Measurements from ENCODE around the gene IL17RA. TPM values are rescaled to one million over a fixed set of nuclear protein-coding genes. Genes with fewer than 3 reads are reported as not detected.
A peak's percentile ranks its signal among the peaks of the same experiment; 100 is the strongest.
"Not testable (repeated sequence)": the region's sequence is repeated elsewhere in the genome, so short reads cannot be mapped to it uniquely, and the experiment has no call there.

IL17RA gene
- total and polyA plus RNA-seq, 8 donors, result 3.2 to 19.1 (median 8.7) TPM

- DNase-seq, result no peak
- WGBS, 5 donors, result 86 to 98% (median 92%) methylated on average over 5 to 8 of the region's 8 CpGs
- Histone ChIP-seq H3K9me3 (no peaks in the 10 kb centered on the region), H3K4me1 (peaks cover 0 to 5% (median 5%) of the 10 kb centered on the region in 4 donors), H3K4me3 (no peak overlapping the region), H3K27me3 (no peaks in the 10 kb centered on the region), H3K27ac (no peak overlapping the region), H3K36me3 (peaks cover 13 to 82% (median 74%) of the 10 kb centered on the region in 4 donors)
- TF ChIP-seq EP300 (IDR thresholded peaks at IDR 0.05) (no peak), POLR2A (IDR thresholded peaks at IDR 0.05) (no peak), POLR2AphosphoS5 (IDR thresholded peaks at IDR 0.05) (no peak)
- TF ChIP-seq, protein P1, sequence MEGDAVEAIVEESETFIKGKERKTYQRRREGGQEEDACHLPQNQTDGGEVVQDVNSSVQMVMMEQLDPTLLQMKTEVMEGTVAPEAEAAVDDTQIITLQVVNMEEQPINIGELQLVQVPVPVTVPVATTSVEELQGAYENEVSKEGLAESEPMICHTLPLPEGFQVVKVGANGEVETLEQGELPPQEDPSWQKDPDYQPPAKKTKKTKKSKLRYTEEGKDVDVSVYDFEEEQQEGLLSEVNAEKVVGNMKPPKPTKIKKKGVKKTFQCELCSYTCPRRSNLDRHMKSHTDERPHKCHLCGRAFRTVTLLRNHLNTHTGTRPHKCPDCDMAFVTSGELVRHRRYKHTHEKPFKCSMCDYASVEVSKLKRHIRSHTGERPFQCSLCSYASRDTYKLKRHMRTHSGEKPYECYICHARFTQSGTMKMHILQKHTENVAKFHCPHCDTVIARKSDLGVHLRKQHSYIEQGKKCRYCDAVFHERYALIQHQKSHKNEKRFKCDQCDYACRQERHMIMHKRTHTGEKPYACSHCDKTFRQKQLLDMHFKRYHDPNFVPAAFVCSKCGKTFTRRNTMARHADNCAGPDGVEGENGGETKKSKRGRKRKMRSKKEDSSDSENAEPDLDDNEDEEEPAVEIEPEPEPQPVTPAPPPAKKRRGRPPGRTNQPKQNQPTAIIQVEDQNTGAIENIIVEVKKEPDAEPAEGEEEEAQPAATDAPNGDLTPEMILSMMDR (IDR thresholded peaks at IDR 0.05), result no peak
- intact Hi-C loops (cut with DNase I; ENCODE audit: low total_unique reads), result no loop called here
Observed at GRCh38 chr22:17145021-17145680, 60.4 kb downstream of the IL17RA start.

DNA sequence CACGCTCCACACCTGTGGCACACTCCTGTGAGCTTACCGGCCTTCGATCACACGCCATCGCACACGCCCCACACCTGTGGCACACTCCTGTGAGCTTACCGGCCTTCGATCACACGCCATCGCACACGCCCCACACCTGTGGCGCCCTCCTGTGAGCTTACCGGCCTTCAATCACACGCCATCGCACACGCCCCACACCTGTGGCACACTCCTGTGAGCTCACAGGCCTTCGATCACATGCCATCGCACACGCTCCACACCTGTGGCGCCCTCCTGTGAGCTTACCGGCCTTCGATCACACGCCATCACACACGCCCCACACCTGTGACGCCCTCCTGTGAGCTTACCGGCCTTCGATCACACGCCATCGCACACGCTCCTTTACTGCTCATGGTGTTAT lies 62.7 kb downstream of the IL17RA start:
- WGBS, 5 donors, result 96 to 98% (median 98%) methylated on average over 30 of the region's 30 CpGs
- DNase-seq; H3K27ac ChIP-seq; H3K27me3 ChIP-seq; H3K9me3 ChIP-seq; H3K4me3 ChIP-seq; intact Hi-C loops (cut with DNase I; ENCODE audit: low total_unique reads): not testable (repeated sequence)
- peaks cover 0 to 17% (median 10%) of the 10 kb centered on the region in 4 donors for H3K4me1 ChIP-seq
- peaks cover 3 to 59% (median 51%) of the 10 kb centered on the region in 4 donors for H3K36me3 ChIP-seq

DNA sequence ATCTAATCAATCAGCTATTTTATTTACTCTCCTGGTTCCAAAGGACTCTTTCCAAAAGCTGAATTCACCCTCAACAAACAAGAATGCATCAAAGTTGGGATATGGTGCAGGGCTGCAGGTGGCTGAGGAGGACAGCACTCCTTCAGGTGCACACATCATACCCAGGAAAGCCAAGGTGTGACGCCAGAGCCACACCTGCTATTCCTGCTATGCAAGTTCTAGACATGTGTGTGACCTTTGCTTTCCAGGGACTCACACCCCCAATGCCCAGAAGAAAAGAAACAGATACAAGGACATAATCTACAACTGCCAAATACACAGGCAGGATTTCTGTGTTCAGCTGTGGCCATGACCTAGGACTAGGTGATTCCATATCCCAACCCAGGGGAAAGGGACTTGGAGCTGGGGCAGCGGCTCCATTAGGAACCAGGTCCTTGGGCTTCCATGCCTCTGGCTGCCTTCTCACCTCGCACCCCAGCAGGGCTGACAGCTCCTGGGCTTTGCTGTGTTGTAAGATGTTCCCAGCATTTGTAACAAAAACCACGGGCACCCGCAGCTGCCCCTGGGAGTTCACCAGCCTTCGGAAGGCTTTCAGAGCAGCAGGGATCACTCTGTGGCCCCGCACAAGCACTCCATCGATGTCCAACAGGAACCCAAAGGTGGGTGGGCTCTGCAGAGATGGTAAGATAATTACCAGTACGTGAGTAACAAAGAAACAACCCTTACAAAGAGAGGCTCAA lies 64.4 kb downstream of the IL17RA start:
- Histone ChIP-seq H3K4me3 (no peak overlapping the region), H3K9me3 (no peaks in the 10 kb centered on the region), H3K27me3 (no peaks in the 10 kb centered on the region), H3K36me3 (peaks cover 3 to 42% (median 34%) of the 10 kb centered on the region in 4 donors), H3K27ac (no peak overlapping the region), H3K4me1 (peaks cover 0 to 32% (median 14%) of the 10 kb centered on the region in 4 donors)
- 71 to 88% (median 80%) methylated on average over 8 to 9 of the region's 9 CpGs for WGBS, 5 donors
- peak; percentile 62 to 86 for DNase-seq
- TF ChIP-seq EP300 (IDR thresholded peaks at IDR 0.05) (no peak), POLR2A (IDR thresholded peaks at IDR 0.05) (no peak), POLR2AphosphoS5 (IDR thresholded peaks at IDR 0.05) (peak in 1 of 3 donors; percentile 30)
- intact Hi-C loops (cut with DNase I; ENCODE audit: low total_unique reads), result no loop called here

GRCh38 chr22:17152340-17152739 lies 67.5 kb downstream of the IL17RA start:
- WGBS, 5 donors, result 81 to 90% (median 86%) methylated on average over 6 of the region's 6 CpGs
- H3K27me3 ChIP-seq, result no peaks in the 10 kb centered on the region
- TF ChIP-seq POLR2A (IDR thresholded peaks at IDR 0.05) (no peak), EP300 (IDR thresholded peaks at IDR 0.05) (no peak), POLR2AphosphoS5 (IDR thresholded peaks at IDR 0.05) (no peak)
- TF ChIP-seq, protein P1 (IDR thresholded peaks at IDR 0.05), result no peak
- intact Hi-C loops (cut with DNase I; ENCODE audit: low total_unique reads), result no loop called here
- no peak overlapping the region for H3K27ac ChIP-seq
- no peak overlapping the region for H3K4me3 ChIP-seq
- H3K4me1 ChIP-seq, result peaks cover 4 to 60% (median 27%) of the 10 kb centered on the region in 4 donors
- no peaks in the 10 kb centered on the region for H3K9me3 ChIP-seq
- no peak for DNase-seq
- peaks cover 3 to 21% (median 16%) of the 10 kb centered on the region in 4 donors for H3K36me3 ChIP-seq

- Histone ChIP-seq H3K27me3 (no peaks in the 10 kb centered on the region), H3K4me1 (peaks cover 10 to 66% (median 33%) of the 10 kb centered on the region in 4 donors), H3K27ac (no peak overlapping the region), H3K9me3 (no peaks in the 10 kb centered on the region), H3K36me3 (peaks cover 0 to 15% (median 11%) of the 10 kb centered on the region in 4 donors), H3K4me3 (no peak overlapping the region)
- no peak for DNase-seq
- 34 to 56% (median 44%) methylated on average over 3 of the region's 3 CpGs for WGBS, 5 donors
- intact Hi-C loops (cut with DNase I; ENCODE audit: low total_unique reads), result no loop called here
- no peak for TF ChIP-seq POLR2AphosphoS5 (IDR thresholded peaks at IDR 0.05)
- TF ChIP-seq EP300 (IDR thresholded peaks at IDR 0.05), result no peak
- TF ChIP-seq, protein P1 (IDR thresholded peaks at IDR 0.05), result no peak
- TF ChIP-seq POLR2A (IDR thresholded peaks at IDR 0.05), result no peak
Observed at GRCh38 chr22:17152971-17153370, 68.2 kb downstream of the IL17RA start.
